NCI-H2227 (cell line): ENCODE data around the gene ERCC6.

ENCODE experiments used
- DNase-seq: peaks from one replicate; lab custom pipeline; 2025; ENCODE audit not compliant: unreplicated experiment; lab: John Stamatoyannopoulos, UW

Gene ERCC6

GRCh38 chr10:49549640-49550346, 10.9 kb upstream of the ERCC6 start:
- DNase-seq = no peak

GRCh38 chr10:49543604-49544003, 4.7 kb upstream of the ERCC6 start:
- DNase-seq = no peak

- DNase-seq = no peak
These were observed 3.4 kb upstream of the ERCC6 start for GRCh38 chr10:49542353-49542752.

- no peak for DNase-seq
These were observed 2.8 kb upstream of the ERCC6 start for GRCh38 chr10:49541762-49542161.

GRCh38 chr10:49540056-49540797, 1.3 kb upstream of the ERCC6 start:
- no peak for DNase-seq

DNA sequence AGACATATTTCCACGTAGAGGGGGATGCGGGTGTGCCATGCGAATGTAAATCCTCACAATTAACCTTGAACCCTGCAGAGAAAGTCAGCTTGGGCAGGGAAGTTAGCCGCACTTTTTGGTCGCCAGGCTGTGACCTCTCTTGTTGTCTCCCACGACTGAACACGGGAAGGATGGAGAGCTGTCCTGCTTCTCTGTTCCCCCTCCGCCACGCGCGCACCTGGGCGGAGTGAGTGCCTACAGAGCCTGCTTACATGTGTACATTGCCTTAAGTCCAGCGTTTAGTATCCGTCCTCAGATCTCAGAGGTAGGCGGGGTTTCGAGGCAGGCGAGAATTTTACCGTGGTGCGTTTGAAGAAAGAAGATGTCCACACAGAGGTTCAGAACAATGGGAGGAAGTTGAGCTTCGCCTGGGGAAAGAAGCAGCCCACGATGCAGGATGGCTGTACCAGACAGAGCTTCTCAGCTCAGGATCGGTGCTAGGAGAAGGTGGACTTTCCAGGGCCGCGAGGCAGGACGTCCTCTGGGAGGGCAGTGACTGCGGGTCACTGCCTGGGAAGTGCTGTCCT, 482 bp upstream of the ERCC6 start:
- peak; percentile 64 for DNase-seq

GRCh38 chr10:49534670-49535381, 4.1 kb downstream of the ERCC6 start:
- no peak for DNase-seq

GRCh38 chr10:49532461-49532860, 6.5 kb downstream of the ERCC6 start:
- DNase-seq = no peak

DNA sequence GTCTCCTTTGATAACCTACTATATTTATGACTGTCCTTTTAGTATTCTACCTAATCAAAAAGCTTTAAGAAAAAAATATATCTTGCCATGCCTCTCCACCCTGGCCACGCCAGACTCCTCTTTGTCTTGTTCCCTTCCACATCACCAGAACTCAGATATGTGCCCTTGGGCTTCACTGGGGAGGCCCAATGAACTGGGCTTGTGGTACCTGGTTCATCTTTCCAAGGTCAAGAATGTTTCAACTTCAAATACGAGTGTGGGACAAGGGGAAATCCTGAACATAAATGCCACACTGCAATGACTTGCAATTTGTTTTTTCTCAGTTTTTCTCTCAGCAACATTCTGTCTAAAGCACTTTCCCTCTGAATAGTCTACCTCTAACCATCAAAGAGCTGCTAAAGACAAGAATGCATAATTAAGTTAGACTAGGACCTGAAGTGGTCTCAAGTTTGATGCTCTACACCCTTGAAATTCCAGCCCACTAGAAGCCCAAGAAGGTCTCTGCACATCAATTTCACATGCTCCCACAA, 9.9 kb downstream of the ERCC6 start:
- DNase-seq = no peak

- DNase-seq = no peak
These were observed 11.1 kb downstream of the ERCC6 start for GRCh38 chr10:49527850-49528249.

DNA sequence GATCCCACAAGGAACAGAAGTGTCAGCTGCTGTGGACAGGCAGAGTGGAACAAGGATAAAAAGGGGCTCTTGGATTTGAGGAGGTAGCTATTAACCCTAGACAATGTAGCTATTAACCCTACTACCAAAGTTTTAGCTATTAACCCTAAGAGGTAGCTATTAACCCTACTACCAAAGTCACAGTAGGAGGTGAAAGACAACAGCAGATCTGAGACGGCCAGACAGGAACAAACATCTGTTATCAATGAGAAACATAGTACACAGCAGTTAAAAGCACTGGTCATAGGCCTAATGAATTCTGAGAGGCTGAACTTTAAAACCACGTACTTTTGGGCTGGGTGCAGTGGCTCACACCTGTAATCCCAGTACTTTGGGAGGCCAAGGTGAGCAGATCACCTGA, 11.9 kb downstream of the ERCC6 start:
- DNase-seq = no peak

GRCh38 chr10:49526619-49527018, 12.3 kb downstream of the ERCC6 start:
- no peak for DNase-seq

DNA sequence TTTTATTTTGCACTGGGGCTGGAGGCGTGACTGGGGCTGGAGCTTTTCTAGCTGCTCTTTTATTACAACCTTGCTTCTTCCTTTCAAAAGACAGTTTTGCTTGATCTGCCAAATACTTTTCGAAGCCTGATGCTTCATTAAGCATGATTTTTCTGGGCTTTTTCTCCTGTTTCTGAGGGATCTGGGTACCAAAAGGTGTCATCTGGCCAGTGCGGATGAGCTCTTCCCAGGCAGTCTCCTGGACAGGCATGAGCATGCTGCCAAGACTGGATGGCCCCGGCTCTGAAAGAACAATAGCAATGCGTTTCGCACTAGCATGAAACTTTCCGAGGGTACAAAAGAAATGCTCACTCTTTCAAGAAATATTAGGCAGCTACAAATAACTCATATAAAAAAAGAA, 14.4 kb downstream of the ERCC6 start:
- no peak for DNase-seq

DNA sequence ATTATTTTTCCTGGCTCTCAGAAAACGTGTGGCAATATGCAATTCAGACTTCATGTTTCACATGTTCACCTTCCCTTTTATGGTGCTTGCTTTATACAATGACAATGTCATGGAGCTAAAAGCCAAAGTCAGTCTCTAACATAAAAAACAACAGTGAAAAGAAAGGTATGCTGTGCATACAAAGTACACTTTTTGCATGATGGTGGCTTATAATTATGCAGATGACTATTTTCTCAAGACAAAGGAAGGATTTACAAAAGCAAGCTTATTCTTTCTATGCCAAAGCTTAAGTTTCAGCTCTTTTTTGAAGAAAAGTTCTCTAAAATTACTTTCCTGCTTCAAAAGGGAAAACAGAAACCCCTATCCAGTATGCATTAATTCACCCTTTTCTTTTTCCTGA, 15.6 kb downstream of the ERCC6 start:
- no peak for DNase-seq

GRCh38 chr10:49521062-49521461, 17.9 kb downstream of the ERCC6 start:
- DNase-seq = no peak

- no peak for DNase-seq
These were observed 18.7 kb downstream of the ERCC6 start for GRCh38 chr10:49520122-49520775.

DNA sequence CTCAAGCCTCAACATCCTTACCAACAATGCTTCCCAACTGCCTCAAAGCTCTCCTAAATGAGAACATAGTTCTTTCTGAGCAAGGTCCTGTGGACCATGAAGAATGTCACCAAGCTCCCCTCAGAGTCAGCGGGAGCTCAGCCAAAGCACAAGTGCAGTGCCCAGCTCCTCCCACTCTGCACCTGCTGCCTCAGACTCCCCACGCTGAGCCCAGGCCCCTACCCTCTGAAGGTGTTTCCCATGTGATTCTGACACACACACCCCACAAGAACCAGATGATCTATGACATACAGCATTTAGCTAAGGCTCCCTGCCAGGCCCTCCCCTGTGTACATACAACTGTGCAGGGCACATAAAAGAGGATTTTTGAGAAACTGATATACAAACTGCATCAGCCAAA, 19.2 kb downstream of the ERCC6 start:
- no peak for DNase-seq

GRCh38 chr10:49518982-49519578, 19.8 kb downstream of the ERCC6 start:
- peak; percentile 58 for DNase-seq

GRCh38 chr10:49518566-49518965, 20.4 kb downstream of the ERCC6 start:
- no peak for DNase-seq

DNA sequence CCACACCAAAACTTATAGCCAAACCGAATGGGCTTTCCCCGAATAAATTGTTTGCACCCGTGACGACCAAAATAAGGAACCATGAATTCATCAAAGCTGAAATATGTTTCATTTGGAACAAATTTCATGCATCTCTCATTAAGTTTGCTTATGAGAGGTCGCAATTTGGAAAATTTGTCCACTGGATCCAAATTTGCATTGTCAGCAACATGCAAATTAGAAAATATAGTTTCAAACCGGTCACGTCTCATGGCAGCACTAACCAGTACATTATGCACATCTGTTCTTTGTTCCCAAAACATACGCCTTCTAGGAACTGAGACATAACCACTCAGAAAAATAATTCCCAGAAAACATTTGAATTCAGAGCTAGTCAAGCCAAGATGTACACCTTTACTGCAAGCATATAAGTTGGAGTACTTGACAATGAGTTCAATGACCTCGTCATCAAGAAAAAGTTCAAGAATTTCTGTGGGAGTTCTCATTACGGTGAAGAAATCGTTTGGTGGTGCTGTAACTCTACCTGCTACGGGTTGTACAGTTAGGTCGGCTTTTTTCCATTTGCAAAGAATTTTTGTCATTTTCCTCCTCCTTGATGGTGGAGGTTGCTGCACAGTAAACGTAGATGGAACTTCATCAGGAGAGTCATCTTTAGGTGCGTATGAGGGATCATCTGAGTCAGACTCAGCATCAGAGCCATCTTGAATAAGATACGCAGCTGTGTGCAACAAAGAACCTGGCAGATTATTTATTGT, 22.5 kb downstream of the ERCC6 start:
- no peak for DNase-seq
